ENCODE results near the gene WDTC1.

Gene WDTC1

DNA sequence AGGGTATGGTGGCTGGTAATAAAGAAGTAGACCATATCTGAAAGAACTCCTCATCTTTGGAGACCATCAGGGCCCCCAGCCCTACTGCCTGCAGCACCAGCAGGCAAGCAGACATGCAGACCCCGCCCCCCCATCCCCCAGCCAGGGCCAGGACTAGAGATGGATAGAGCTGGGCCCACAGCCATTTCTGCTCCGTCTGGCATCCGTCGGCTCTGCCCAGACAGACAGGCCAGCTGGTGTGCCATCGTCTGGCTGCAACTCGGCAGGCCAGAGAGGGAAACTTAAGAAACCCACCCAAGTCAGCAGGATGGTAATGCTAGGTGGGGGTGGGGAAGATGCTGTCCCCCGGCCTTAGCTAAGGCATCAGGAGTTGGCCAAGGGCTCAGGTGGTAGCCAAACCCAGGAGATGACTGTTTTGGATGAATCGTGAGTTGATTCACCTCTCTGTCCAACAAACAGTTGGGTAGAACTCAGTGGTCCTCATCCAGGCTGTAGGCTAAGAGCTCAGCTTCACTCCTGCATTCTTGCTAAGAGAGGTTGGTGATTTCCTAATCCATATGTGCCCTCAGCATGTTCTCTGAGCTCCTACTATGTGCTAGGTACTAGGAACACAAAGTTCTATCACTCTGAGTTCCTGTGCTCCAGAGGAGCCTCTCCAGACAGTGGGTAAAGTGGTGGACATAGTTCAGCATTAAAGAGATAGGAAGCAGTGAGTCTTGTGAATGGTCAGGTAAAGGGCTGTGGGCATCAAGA is 64.4 kb downstream of the WDTC1 start:
- DNase-seq (ENCODE audit: extremely low read depth, low read depth) = no peak
- TF ChIP-seq, protein P1, sequence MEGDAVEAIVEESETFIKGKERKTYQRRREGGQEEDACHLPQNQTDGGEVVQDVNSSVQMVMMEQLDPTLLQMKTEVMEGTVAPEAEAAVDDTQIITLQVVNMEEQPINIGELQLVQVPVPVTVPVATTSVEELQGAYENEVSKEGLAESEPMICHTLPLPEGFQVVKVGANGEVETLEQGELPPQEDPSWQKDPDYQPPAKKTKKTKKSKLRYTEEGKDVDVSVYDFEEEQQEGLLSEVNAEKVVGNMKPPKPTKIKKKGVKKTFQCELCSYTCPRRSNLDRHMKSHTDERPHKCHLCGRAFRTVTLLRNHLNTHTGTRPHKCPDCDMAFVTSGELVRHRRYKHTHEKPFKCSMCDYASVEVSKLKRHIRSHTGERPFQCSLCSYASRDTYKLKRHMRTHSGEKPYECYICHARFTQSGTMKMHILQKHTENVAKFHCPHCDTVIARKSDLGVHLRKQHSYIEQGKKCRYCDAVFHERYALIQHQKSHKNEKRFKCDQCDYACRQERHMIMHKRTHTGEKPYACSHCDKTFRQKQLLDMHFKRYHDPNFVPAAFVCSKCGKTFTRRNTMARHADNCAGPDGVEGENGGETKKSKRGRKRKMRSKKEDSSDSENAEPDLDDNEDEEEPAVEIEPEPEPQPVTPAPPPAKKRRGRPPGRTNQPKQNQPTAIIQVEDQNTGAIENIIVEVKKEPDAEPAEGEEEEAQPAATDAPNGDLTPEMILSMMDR (IDR thresholded peaks at IDR 0.05; ENCODE audit: low read depth, low read length) = no peak

DNA sequence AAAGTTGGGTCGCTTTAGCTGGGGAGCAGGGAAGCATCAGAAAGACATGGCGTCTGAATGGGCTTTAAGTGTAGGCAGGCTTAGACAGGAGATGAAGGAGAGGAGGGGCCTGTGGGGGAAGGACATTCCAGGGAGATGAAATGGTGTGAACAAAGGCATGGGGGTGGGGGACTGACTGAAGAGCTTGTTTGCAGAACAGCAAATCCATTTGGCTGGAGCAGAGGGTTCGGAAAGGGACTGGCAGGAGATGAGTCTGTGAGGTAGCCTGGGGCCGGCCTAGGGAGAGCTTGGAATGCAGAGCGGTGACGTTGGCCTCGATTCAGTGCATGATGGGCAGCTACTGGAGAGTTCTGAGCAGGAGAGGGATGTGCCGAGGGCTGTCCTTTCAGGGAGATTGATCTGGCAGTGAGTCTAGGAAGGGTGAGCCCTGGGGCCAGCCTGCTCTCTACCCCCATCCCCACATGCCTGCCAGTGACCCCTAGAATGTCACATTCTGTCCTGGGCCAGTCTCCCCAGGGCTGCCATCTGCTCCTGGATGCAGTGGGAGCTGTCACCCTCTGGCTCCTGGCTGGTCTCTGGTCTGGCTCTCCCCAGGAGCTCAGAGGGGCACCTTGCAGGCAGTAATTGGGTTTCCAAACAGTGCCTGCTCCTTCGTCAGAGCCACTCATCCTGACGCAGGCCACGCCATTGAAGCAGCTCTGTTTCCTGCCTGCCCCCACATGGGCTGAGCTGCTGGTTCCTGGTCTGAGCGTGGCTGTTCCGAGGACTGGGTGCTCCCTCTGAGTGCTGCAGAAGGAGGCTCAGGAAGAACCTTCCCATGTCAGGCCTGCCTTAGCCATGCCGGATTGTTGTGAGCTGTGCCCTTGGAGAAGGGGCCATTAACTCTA is 65.2 kb downstream of the WDTC1 start:
- TF ChIP-seq, protein P1 (IDR thresholded peaks at IDR 0.05; ENCODE audit: low read depth, low read length) = no peak
- DNase-seq (ENCODE audit: extremely low read depth, low read depth) = peak; percentile 91

DNA sequence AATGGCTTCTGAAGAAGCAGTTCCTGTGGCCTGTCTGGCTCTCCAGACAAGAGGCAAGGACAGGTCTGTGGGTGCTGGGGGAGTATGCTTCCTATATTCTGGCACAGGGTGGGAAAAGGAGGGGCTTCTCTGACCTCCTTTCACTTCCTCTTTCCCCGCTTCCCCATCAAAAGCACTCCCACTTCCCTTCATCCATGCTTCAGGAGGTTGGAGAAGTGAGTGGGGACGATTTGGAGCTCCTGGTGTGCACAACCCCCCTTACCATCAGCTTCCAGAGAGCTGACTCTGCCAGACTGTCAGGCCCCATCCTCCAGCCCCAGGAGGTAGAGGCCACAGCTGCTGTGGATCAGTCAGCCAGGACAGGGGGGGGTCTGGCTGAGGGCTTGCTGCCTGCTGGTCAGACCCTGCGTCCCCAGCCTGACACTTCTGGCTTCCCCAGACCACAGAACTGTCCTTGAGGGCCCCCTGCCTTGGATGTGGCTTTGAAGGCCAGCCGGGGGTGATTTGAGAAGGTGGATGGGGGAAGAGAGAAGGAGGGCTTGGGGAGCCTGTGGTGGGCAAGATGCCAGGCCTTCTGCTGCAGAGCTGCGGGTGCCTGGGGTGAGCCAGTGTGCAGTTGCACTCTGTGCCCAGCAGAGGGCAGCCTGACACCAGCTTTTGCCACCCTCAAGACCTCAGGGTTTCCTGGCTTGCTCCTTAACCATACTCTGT is 66.1 kb downstream of the WDTC1 start:
- TF ChIP-seq, protein P1 (IDR thresholded peaks at IDR 0.05; ENCODE audit: low read depth, low read length) = peak; percentile 98
- DNase-seq (ENCODE audit: extremely low read depth, low read depth) = peak; percentile 74

DNA sequence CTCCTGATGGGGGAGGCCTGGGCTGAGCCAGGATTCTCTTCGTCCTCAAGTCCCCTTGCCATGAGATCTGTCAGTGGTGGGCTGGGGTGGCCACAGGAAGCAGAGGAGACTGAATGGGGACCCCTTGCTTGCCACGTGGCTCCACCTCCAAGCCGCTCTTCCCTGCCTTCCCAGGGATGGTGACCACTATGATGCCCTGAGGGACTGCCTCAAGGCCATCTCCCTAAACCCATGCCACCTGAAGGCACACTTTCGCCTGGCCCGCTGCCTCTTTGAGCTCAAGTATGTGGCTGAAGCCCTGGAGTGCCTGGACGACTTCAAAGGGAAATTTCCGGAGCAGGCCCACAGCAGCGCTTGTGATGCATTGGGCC is 66.6 kb downstream of the WDTC1 start:
- TF ChIP-seq, protein P1 (IDR thresholded peaks at IDR 0.05; ENCODE audit: low read depth, low read length) = no peak
- DNase-seq (ENCODE audit: extremely low read depth, low read depth) = no peak

DNA sequence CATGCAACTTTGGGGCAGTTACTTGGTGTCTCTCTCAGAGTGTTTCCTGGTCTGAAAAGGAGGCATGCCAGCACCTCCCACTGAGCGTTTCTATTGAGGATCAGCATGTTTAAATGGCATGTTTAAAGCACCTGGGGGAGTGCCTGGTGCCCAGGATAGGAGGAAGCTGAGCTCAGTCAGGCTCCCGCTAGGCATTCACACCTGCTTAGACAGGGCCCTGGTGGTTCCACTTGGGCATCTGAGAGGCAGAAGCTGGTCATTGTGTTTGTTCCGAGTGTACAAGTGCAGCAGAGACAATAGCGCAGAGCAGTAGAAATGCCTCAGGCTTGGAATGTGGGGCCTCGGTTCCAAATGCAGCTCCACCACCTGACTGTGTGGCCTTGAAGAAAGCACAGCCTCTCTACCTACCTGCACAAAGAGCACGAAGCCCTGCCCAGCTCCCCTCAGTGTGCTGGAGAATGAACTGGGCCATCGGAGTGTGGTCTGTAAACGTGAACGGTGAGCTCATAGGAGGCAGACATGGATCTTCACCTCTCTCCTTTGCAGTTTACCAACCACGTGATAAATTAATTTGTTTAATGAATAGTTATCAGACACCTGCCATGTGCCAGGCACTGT is 67.3 kb downstream of the WDTC1 start:
- DNase-seq (ENCODE audit: extremely low read depth, low read depth) = no peak
- TF ChIP-seq, protein P1 (IDR thresholded peaks at IDR 0.05; ENCODE audit: low read depth, low read length) = no peak

DNA sequence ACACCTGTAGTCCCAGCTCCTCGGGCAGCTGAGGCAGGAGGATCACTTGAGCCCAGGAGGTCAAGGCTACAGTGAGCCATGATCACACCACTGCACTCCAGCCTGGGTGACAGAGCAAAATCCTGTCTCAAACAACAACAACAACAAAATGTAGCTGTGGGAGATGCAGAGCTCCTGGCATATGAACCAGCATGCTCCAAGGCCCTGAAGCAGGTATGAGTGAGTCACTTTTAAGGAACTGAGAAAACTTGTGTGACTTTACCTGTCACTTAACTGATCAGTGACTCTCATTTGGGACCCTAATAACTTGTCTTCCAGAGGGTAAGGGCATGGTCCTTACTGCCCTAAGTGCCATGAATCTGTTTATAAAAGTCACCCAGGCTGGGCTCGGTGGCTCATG is 68.2 kb downstream of the WDTC1 start:
- TF ChIP-seq, protein P1 (IDR thresholded peaks at IDR 0.05; ENCODE audit: low read depth, low read length) = no peak
- no peak for DNase-seq (ENCODE audit: extremely low read depth, low read depth)

Data from AG09319 (cell line).